ENCODE measurements around the gene CEP85L. TPM values are rescaled to one million over a fixed set of nuclear protein-coding genes. Genes with fewer than 3 reads are reported as not detected.

Gene CEP85L
- total RNA-seq, 1 donor from 2014 or later, result 51.5 TPM

- H3K36me3 Mint-ChIP-seq (ENCODE audit: unreplicated experiment), result no peaks in the 10 kb centered on the region
- peaks cover 11% of the 10 kb centered on the region for H3K4me1 Mint-ChIP-seq (ENCODE audit: low read depth, unreplicated experiment)
- no peak overlapping the region for H3K27ac Mint-ChIP-seq (ENCODE audit: unreplicated experiment)
- no peak overlapping the region for H3K4me3 Mint-ChIP-seq (ENCODE audit: unreplicated experiment)
- H3K9me3 Mint-ChIP-seq (ENCODE audit: unreplicated experiment), result no peaks in the 10 kb centered on the region
- TF ChIP-seq CTCF (IDR thresholded peaks at IDR 0.05; ENCODE audit: partially characterized antibody, unreplicated experiment), result no peak
- H3K27me3 Mint-ChIP-seq (ENCODE audit: unreplicated experiment), result no peaks in the 10 kb centered on the region
- no peak for DNase-seq
These were observed 12.1 kb downstream of the CEP85L start for GRCh38 chr6:118639054-118639964.

GRCh38 chr6:118638288-118638687 lies 13.1 kb downstream of the CEP85L start:
- no peaks in the 10 kb centered on the region for H3K27me3 Mint-ChIP-seq (ENCODE audit: unreplicated experiment)

GRCh38 chr6:118635909-118636735 lies 15.3 kb downstream of the CEP85L start:
- H3K27ac Mint-ChIP-seq (ENCODE audit: unreplicated experiment), result no peak overlapping the region

More at GRCh38 chr6:118638288-118638687, 13.1 kb downstream of the CEP85L start:
- H3K36me3 Mint-ChIP-seq (ENCODE audit: unreplicated experiment), result no peaks in the 10 kb centered on the region
- no peak overlapping the region for H3K27ac Mint-ChIP-seq (ENCODE audit: unreplicated experiment)
- H3K4me1 Mint-ChIP-seq (ENCODE audit: low read depth, unreplicated experiment), result peaks cover 8% of the 10 kb centered on the region
- H3K9me3 Mint-ChIP-seq (ENCODE audit: unreplicated experiment), result no peaks in the 10 kb centered on the region
- no peak overlapping the region for H3K4me3 Mint-ChIP-seq (ENCODE audit: unreplicated experiment)
- no peak for TF ChIP-seq CTCF (IDR thresholded peaks at IDR 0.05; ENCODE audit: partially characterized antibody, unreplicated experiment)
- DNase-seq, result no peak

DNA sequence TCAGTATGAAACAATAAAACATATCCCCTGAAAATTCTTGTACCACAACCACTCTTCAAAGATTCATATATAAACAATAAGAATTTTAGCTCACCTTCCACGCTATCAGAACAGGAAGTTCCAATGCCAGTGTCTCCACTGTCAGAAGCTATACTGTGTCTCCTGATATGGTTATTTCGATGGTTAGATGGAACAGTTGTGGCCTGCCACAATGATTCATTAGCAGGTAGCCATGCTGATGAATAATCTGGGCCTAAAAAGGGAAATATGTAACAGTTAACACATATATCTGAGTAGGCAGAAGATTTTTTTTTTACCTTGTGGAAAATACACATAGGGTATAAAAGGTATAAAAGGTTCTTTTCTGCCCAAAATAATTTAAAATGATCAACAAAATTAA lies 19.0 kb downstream of the CEP85L start:
- no peak overlapping the region for H3K27ac Mint-ChIP-seq (ENCODE audit: unreplicated experiment)
- peaks cover 5% of the 10 kb centered on the region for H3K4me1 Mint-ChIP-seq (ENCODE audit: low read depth, unreplicated experiment)
- DNase-seq, result no peak
- no peaks in the 10 kb centered on the region for H3K27me3 Mint-ChIP-seq (ENCODE audit: unreplicated experiment)
- no peaks in the 10 kb centered on the region for H3K36me3 Mint-ChIP-seq (ENCODE audit: unreplicated experiment)
- TF ChIP-seq CTCF (IDR thresholded peaks at IDR 0.05; ENCODE audit: partially characterized antibody, unreplicated experiment), result no peak
- H3K9me3 Mint-ChIP-seq (ENCODE audit: unreplicated experiment), result no peaks in the 10 kb centered on the region
- H3K4me3 Mint-ChIP-seq (ENCODE audit: unreplicated experiment), result no peak overlapping the region

More at GRCh38 chr6:118635909-118636735, 15.3 kb downstream of the CEP85L start:
- Mint-ChIP-seq H3K4me3 (ENCODE audit: unreplicated experiment) (no peak overlapping the region), H3K36me3 (ENCODE audit: unreplicated experiment) (no peaks in the 10 kb centered on the region), H3K9me3 (ENCODE audit: unreplicated experiment) (no peaks in the 10 kb centered on the region), H3K4me1 (ENCODE audit: low read depth, unreplicated experiment) (peaks cover 8% of the 10 kb centered on the region), H3K27me3 (ENCODE audit: unreplicated experiment) (no peaks in the 10 kb centered on the region)
- TF ChIP-seq CTCF (IDR thresholded peaks at IDR 0.05; ENCODE audit: partially characterized antibody, unreplicated experiment), result no peak
- DNase-seq, result no peak

Data from glutamatergic neuron (in vitro differentiated cells).